GM18909 (cell line): ENCODE results near the gene MBD3.

Experiments
- ATAC-seq: cut with Tn5 transposase; IDR thresholded peaks from one replicate; pipeline ENCODE4 v1.9.1; 2021; ENCODE audit warnings: mild to moderate bottlenecking; ENCODE audit not compliant: unreplicated experiment, poor library complexity

The MBD3 gene

DNA sequence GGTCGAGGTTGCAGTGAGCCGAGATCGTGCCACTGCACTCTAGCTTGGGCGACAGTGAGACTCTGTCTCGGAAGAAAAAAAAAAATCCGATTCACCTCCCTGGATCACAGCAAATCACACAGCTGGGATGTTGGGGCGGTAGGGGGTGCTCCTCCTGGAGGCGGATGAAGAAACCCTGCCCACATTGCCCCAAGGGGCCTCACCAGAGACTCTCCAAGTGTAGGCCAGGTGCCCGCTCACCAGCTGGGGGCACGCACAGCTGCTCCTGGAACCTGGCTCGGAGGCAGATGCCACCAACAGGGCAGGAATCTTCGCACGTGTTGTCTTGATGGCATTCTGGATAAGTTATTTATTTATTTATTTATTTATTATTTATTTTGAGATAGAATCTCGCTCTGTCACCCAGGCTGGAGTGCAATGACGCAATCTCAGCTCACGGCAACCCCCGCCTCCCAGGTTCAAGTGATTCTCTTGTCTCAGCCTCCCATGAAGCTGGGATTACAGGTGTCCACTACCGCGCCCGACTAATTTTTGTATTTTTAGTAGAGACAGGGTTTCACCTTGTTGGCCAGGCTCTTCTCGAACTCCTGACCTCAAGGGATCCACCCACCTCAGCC, 9.5 kb upstream of the MBD3 start:
- ATAC-seq, result no peak

- no peak for ATAC-seq
These were observed 9.0 kb upstream of the MBD3 start for GRCh38 chr19:1601613-1602064.

- ATAC-seq, result no peak
These were observed 6.8 kb upstream of the MBD3 start for GRCh38 chr19:1599460-1599846.

DNA sequence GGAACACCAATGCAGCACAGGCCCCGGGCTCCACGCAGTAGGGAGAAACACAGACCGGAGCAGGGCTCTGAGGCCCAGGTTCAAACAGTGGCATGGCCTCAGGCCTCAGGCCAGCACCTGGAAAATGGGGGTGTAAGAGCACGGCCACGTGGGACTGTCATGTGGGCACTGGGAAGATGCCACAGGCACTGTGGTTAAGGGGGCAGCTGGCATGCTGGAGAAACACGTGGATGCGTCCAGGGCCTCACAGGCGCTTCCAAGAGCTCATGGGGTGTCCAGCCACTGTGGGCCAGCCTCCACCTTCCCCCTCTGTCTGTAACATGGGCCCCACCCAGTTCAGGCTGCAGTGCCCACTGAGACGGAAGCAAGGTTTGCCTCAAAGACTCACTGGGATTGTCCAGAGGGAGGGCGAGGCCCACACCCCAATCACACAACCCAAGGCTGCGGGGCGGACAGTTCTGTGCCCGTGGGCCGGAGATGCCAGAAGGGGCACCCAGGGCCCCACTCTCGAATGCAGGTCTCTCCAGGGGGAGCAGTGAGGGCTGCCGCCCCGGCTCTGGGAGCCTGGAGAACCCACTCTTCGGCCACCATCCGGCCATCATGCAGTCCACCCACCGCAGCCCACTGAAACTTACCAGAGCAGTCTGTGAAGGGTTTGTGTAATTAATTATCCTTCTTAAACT, 6.3 kb upstream of the MBD3 start:
- ATAC-seq, result no peak

DNA sequence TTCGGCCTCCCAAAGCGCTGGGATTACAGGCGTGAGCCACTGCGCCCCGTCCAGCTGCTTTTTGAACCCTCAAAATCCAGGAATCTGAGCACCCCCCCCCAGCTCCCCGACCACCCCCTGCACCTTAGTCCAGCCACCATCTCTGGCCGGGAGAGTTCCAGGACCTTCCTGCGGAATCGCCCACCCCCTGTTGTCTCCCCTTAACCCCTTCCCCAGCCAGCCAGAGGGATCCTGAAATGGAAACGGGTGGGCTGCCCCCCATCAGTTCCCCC, 772 bp upstream of the MBD3 start:
- ATAC-seq, result no peak

GRCh38 chr19:1592024-1592754, 476 bp downstream of the MBD3 start:
- ATAC-seq, result peak; percentile 61

DNA sequence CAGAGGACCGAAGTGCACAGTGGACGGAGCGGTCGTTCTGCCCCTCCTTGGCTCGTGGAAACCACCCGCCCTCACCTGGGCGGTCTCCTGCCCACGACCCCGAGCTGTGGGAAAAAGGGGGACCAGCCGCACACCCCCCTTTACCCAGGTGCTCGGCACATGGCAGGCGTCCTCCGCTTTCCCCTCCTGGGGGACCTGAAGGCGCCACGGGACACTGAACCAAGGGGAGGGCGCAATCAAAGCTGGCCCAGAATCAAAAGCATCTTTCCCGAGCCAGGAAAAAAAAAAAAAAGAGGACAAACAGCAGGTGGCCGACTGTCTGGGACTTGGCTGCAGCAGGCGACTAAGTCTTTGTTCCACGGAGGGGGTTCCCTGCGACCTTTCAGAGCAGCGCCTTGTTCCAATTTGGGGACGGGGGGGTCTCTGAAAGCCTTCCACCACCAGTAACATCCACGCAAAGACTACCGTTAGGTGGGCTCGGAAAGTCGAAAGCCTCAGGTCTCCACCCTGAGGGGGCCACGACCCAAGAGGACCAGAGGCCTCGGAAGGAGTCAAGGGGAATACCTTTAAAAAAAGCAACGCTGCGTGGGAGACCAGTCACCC, 1.1 kb downstream of the MBD3 start:
- no peak for ATAC-seq

- ATAC-seq, result no peak
These were observed 1.8 kb downstream of the MBD3 start for GRCh38 chr19:1590641-1591397.

GRCh38 chr19:1587872-1588271, 4.8 kb downstream of the MBD3 start:
- ATAC-seq, result no peak

- no peak for ATAC-seq
These were observed 7.5 kb downstream of the MBD3 start for GRCh38 chr19:1585243-1585580.

DNA sequence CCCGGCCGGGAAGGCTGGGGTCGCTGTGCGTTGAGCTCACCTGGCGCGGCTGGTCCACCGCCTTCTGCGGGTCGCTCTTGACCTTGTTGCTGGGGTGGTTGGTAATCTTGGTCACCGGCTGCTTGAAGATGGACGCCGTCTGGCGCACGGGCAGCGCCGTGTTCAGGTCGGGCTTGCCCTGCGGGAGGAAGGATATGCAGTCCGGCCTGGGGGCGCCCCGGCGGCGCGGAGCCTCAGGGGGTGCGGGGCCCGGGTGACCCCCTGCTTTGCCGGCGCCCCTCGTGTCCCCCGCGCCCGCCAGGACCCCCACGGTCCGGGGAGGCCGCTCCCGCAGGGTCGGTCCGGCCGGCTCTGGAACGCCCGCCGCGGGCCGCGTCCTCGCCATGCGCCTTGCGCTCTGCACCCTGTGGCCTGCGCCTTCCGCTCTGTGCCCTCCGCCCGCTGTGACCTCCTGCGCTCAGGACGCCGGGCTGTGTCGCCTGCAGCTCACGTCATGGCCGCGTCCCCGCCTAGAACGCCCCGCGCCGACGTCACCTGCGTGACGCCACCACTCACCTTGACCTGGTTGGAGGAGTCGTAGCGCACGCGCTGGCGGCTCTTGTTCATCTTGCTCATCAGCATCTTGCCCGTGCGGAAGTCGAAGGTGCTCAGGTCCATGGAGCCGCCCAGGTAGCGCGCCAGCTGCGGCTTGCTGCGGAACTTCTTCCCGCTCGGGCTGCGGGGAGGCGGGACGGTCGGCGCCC, 8.0 kb downstream of the MBD3 start:
- ATAC-seq, result no peak

GRCh38 chr19:1582201-1582600, 10.5 kb downstream of the MBD3 start:
- no peak for ATAC-seq

DNA sequence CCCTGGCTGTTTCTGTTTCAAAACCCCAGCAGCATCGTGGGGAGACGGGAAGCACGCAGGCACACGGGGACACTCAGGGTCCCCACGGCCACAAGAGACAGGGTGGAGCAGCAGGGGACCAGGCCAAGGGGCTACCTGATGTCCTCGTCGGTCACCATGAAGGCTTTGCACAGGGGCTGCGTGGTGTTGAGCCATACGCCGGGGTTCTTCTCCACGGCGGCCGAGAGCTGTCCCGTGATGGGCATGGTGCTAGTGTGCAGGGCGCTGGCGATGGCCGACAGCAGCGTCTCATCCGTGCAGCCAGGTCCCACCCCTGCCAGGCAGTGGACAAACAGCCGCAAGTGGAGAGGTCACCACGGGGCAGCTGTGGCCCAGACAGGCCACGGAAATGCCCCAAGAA, 11.7 kb downstream of the MBD3 start:
- ATAC-seq, result no peak

DNA sequence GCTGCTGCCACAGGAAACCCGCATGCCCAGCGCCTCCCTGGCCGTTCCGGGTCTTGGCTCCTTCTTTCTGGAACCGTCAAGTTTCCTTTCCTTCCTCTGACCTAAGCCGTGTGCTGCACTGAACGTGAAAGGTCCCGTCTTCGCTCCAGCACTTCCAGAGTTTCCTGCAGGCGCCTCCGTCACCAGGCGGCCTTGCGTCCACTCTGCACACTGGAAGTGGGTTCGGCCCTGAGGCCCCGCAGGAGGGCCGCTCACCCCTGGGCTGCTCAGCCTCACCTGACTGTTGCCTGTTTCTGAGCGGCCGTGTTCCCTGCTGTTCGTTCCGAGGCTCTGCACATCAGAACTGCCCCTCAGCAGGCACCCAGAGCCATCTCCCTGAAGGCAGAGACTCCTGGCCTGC, 12.3 kb downstream of the MBD3 start:
- no peak for ATAC-seq

GRCh38 chr19:1579222-1579621, 13.4 kb downstream of the MBD3 start:
- ATAC-seq, result no peak

- no peak for ATAC-seq
These were observed 14.6 kb downstream of the MBD3 start for GRCh38 chr19:1577929-1578618.

- ATAC-seq, result no peak
These were observed 15.4 kb downstream of the MBD3 start for GRCh38 chr19:1577090-1577928.

- no peak for ATAC-seq
These were observed 16.2 kb downstream of the MBD3 start for GRCh38 chr19:1576242-1577089.
